Esophagus muscularis mucosa (tissue), 4 donors: ENCODE data around the gene ADAMTS6. TPM values are rescaled to one million over a fixed set of nuclear protein-coding genes. Genes with fewer than 3 reads are reported as not detected.

ENCODE experiments used
- DNase-seq: peaks from one replicate; pipeline ENCODE4 v3.0.0-alpha.2; 2017; ENCODE audit errors: extremely low spot score
- H3K27ac ChIP-seq, 4 donors: fragments of 200-600 bp; sonication (generic); replicated peaks in 1 of 4; 1 replicate in 3 of 4; 2 replicates in 1 of 4; pipeline ENCODE4 v1.5.1; 2016 to 2019; ENCODE audit warnings: mild to moderate bottlenecking in 1 of 4
- H3K27me3 ChIP-seq, 4 donors: fragments of 200-600 bp; sonication (generic); one replicate each; pipeline versions ENCODE4 v1.5.1 to v1.6.0; 2016 to 2019
- H3K36me3 ChIP-seq, 4 donors: fragments of 200-600 bp; sonication (generic); one replicate each; pipeline ENCODE4 v1.5.1; 2016 to 2019
- H3K4me1 ChIP-seq, 4 donors: fragments of 200-600 bp; sonication (generic); one replicate each; pipeline ENCODE4 v1.5.1; 2016 to 2019
- H3K4me3 ChIP-seq, 4 donors: fragments of 200-600 bp; sonication (generic); 1 replicate in 2 of 4; 2 replicates in 2 of 4; pipeline ENCODE4 v1.5.1; 2016 to 2019; ENCODE audit warnings: mild to moderate bottlenecking in 4 of 4, moderate library complexity in 1 of 4
- H3K9me3 ChIP-seq, 4 donors: fragments of 200-600 bp; sonication (generic); 1 replicate in 3 of 4; 2 replicates in 1 of 4; pipeline ENCODE4 v1.5.1; 2016 to 2019
- EP300 ChIP-seq: sonication (generic); formaldehyde crosslinking; IDR thresholded peaks from one replicate; pipeline ENCODE4 v1.6.1; 2017; ENCODE audit warnings: antibody characterized with exemption
- POLR2A ChIP-seq: fragments of 450-650 bp; IDR thresholded peaks from one replicate; pipeline ENCODE4 v1.6.1; 2017; ENCODE audit warnings: antibody characterized with exemption, moderate library complexity, mild to moderate bottlenecking, low read depth
- POLR2AphosphoS5 ChIP-seq, 2 donors: sonication (generic); formaldehyde crosslinking; IDR thresholded peaks; one replicate each; pipeline ENCODE4 v1.6.1; 2017; ENCODE audit warnings: antibody characterized with exemption in 2 of 2
- WGBS: methylation state at CpG from one replicate; pipeline ENCODE4 v1.1.5; 2018; 5-methylcytosine and 5-hydroxymethylcytosine counted together
- intact Hi-C: fragments of 100-400 bp; cut with DNase I; formaldehyde crosslinking; loops from one replicate; pipeline ENCODE4 v1.15.1; 2023
- total RNA-seq, 4 donors: library from RNA; depleted of rRNA; stranded (reverse); fragments of >200 nt; gene quantifications; one replicate each; pipeline versions ENCODE4 v1.1.0 to v1.2.1, GENCODE V29; 2016
- TF ChIP-seq, protein P1 (sequence below), 3 experiments: fragments of 200-600 bp in 2 of 3; fragments of 450-650 bp in 1 of 3; sonication (generic) in 2 of 3; IDR thresholded peaks; one replicate each; pipeline ENCODE4 v1.5.1; 2017 to 2019; ENCODE audit warnings: antibody characterized with exemption in 3 of 3, mild to moderate bottlenecking in 2 of 3, moderate library complexity in 1 of 3

The ADAMTS6 gene
- total RNA-seq, 4 donors from 2014 or later = 1.4 to 4.2 (median 2.7) TPM

DNA sequence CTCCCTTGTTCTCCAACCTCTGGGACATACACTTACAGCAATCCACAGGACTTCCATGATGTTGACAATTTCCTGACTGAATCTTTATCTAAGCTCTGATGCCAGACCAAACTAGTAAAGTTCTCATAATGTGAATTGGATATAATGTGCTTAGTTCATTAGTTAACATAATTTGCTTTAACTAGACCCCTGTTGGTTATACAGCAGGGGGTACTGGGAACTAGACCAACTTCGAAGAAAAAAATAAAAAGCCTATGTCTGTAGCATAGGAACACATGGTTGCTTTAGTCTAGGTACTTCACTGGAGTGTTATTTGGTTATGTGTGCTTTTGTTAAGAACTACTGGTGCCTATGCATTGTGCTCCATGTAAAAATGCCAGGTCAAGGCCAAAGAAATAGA, 173.8 kb downstream of the ADAMTS6 start:
- H3K4me3 ChIP-seq = no peak overlapping the region
- intact Hi-C loops = no loop called here
- no peak overlapping the region for H3K27ac ChIP-seq
- peaks cover 0 to 11% (median 0%) of the 10 kb centered on the region in 4 donors for H3K4me1 ChIP-seq
- 100% methylated on average over 1 of the region's 1 CpG for WGBS
- H3K36me3 ChIP-seq = no peaks in the 10 kb centered on the region
- no peaks in the 10 kb centered on the region for H3K9me3 ChIP-seq
- no peak for DNase-seq
- no peaks in the 10 kb centered on the region for H3K27me3 ChIP-seq
- TF ChIP-seq, protein P1, sequence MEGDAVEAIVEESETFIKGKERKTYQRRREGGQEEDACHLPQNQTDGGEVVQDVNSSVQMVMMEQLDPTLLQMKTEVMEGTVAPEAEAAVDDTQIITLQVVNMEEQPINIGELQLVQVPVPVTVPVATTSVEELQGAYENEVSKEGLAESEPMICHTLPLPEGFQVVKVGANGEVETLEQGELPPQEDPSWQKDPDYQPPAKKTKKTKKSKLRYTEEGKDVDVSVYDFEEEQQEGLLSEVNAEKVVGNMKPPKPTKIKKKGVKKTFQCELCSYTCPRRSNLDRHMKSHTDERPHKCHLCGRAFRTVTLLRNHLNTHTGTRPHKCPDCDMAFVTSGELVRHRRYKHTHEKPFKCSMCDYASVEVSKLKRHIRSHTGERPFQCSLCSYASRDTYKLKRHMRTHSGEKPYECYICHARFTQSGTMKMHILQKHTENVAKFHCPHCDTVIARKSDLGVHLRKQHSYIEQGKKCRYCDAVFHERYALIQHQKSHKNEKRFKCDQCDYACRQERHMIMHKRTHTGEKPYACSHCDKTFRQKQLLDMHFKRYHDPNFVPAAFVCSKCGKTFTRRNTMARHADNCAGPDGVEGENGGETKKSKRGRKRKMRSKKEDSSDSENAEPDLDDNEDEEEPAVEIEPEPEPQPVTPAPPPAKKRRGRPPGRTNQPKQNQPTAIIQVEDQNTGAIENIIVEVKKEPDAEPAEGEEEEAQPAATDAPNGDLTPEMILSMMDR (IDR thresholded peaks at IDR 0.05) = no peak
- TF ChIP-seq EP300 (no peak), POLR2AphosphoS5 (IDR thresholded peaks at IDR 0.05) (no peak)

DNA sequence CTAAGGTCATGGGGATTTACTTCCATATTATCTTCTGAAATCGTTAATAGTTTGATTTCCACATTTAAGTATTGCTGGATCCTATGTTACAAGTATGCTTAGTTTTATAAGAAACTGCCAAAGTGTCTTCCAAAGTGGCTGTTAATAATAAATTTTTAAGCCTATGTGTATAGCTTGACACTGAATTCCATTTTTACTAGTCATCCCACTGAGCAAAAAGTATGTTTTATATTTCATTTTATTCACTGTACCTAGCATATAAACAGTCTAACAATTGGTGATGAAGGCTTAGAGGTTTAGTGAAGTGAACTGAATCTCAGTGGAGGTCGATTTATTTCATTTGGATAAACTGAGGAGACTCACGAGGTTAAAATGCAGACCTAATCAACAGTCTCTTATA, 174.6 kb downstream of the ADAMTS6 start:
- DNase-seq = no peak
- peaks cover 0 to 7% (median 0%) of the 10 kb centered on the region in 4 donors for H3K4me1 ChIP-seq
- no peak overlapping the region for H3K4me3 ChIP-seq
- no peak for TF ChIP-seq POLR2AphosphoS5 (IDR thresholded peaks at IDR 0.05)
- TF ChIP-seq, protein P1 (IDR thresholded peaks at IDR 0.05) = no peak
- no peak for TF ChIP-seq EP300
- no peak for TF ChIP-seq POLR2A
- H3K36me3 ChIP-seq = no peaks in the 10 kb centered on the region
- H3K27me3 ChIP-seq = no peaks in the 10 kb centered on the region
- 87% methylated on average over 3 of the region's 3 CpGs for WGBS
- no peak overlapping the region for H3K27ac ChIP-seq
- no peaks in the 10 kb centered on the region for H3K9me3 ChIP-seq
- intact Hi-C loops = no loop called here

DNA sequence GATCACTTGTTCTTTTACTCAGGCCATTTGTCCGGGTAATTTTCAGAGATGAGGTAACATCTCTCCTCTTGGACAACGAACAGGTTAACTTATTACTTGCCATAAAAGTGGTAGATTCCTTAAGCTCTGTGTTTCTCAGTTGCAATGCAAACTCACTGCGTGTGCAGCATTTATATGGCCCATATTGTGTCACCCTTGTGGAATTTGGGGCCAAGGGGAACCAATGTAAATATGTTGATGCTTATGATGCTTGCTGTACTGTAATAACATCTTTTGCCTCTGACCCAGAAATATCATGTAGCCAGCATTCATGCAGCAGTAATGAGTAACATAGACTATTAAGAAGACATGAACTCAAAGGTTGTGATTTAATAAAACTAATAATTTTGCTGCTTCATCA, 175.8 kb downstream of the ADAMTS6 start:
- Histone ChIP-seq H3K27me3 (no peaks in the 10 kb centered on the region), H3K9me3 (no peaks in the 10 kb centered on the region), H3K4me1 (no peaks in the 10 kb centered on the region), H3K36me3 (no peaks in the 10 kb centered on the region), H3K27ac (no peak overlapping the region), H3K4me3 (no peak overlapping the region)
- no peak for DNase-seq
- 93% methylated on average over 3 of the region's 3 CpGs for WGBS
- intact Hi-C loops = no loop called here
- no peak for TF ChIP-seq POLR2AphosphoS5 (IDR thresholded peaks at IDR 0.05)
- TF ChIP-seq POLR2A = no peak
- TF ChIP-seq, protein P1 (IDR thresholded peaks at IDR 0.05) = no peak
- TF ChIP-seq EP300 = no peak

DNA sequence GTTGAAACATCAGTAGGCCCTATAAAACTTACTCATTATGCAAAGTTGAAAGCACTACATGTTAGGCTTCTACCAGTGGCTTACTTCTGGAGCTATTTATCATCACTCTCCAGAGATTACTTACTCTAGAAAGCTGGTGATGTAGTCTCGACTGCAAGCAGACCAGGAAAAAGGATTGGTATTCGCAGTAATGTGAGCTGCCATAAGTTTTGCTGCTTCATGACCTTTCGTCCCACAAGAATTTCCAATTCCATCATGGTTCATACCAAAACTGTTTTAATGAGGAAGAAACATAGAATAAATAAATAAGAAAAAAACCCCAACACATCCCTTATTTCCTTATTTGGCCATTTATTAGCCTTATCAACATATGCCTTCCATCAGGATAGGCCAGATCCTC, 181.9 kb downstream of the ADAMTS6 start:
- Histone ChIP-seq H3K4me1 (peaks cover 0 to 6% (median 6%) of the 10 kb centered on the region in 4 donors), H3K9me3 (no peaks in the 10 kb centered on the region), H3K36me3 (no peaks in the 10 kb centered on the region), H3K27me3 (no peaks in the 10 kb centered on the region), H3K27ac (no peak overlapping the region), H3K4me3 (no peak overlapping the region)
- intact Hi-C loops = no loop called here
- no peak for TF ChIP-seq EP300
- WGBS = 92% methylated on average over 3 of the region's 3 CpGs
- DNase-seq = no peak

DNA sequence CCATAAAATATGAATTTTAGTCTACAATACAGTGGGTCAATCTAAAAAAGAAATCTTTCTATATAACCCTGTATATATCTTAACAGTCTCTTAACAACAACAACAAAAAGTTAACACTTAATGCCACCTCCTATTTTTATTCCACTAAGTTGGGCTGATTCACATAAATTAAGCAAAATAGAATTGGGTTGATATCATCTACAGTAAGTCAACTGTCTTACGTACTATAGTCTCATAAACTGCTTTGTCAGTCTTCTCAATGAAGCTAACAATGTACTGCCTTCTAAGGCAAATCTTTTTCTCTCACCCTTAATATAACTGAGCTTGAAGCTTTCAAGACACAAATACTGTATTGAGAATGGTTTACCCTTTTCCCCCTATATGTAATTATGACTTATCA, 185.7 kb downstream of the ADAMTS6 start:
- Histone ChIP-seq H3K9me3 (no peaks in the 10 kb centered on the region), H3K27ac (no peak overlapping the region), H3K27me3 (no peaks in the 10 kb centered on the region), H3K36me3 (no peaks in the 10 kb centered on the region), H3K4me1 (peaks cover 0 to 18% (median 6%) of the 10 kb centered on the region in 4 donors), H3K4me3 (no peak overlapping the region)
- TF ChIP-seq POLR2A (no peak), POLR2AphosphoS5 (IDR thresholded peaks at IDR 0.05) (no peak), EP300 (no peak)
- TF ChIP-seq, protein P1 (IDR thresholded peaks at IDR 0.05) = no peak
- DNase-seq = no peak
- intact Hi-C loops = no loop called here
- WGBS = 87% methylated on average over 1 of the region's 1 CpG
